LoVo (cell line): ENCODE measurements around the gene CCNK.

Source experiments
- DNase-seq: peaks from one replicate; pipeline ENCODE4 v3.0.0-alpha.2; 2016; ENCODE audit warnings: low spot score

The CCNK gene

DNA sequence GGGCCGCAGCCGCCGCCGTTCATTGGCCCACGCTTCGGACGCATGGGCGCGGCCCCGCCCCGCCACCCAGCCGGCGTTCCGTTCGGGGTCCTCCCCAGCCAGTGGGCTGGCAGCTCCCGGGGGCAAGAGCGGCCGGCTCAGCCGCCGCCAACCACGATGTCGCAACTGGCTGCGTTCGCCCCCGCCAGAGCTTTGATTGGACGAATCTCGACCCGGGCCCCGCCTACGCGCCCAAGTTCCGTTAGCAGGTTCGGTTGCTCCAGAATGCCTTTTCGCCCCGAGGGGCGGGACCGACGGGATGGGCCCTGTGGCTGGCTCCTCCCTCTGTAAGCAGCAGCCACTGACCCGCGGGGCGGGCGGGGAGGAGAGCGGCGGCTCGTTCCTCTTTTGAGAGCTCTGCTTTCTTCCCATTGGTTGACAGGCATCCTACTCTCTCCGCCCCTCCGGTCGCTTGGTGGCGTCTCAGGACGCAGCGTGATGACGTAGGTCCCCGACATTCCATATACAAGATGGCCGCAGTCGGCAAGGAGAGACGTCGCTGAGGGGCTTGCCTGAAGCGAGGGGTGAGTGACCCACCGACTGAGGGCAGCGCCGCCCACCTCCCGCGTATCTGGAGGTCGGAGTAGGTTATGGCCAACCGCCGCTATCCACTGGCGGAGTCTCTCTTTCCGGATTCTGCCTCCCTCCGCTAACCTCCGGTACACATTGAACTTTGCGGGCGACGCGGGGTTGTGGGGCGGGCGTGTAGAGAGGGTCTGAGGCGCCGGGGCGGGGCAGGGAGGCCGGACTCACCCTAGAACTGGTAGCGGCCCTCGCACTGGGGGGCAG is at the start of gene CCNK:
Gene CCNK (plus strand): TSS at position 493 of the 828 bp plus-strand sequence. CDS start 11,269 bp downstream, outside the sequence.
- DNase-seq: peak; percentile 98

GRCh38 chr14:99431986-99432385 is 49.2 kb upstream of the CCNK start:
- DNase-seq: no peak

GRCh38 chr14:99432485-99432884 is 48.7 kb upstream of the CCNK start:
- no peak for DNase-seq

- no peak for DNase-seq
Observed at GRCh38 chr14:99435327-99435726, 45.9 kb upstream of the CCNK start.

DNA sequence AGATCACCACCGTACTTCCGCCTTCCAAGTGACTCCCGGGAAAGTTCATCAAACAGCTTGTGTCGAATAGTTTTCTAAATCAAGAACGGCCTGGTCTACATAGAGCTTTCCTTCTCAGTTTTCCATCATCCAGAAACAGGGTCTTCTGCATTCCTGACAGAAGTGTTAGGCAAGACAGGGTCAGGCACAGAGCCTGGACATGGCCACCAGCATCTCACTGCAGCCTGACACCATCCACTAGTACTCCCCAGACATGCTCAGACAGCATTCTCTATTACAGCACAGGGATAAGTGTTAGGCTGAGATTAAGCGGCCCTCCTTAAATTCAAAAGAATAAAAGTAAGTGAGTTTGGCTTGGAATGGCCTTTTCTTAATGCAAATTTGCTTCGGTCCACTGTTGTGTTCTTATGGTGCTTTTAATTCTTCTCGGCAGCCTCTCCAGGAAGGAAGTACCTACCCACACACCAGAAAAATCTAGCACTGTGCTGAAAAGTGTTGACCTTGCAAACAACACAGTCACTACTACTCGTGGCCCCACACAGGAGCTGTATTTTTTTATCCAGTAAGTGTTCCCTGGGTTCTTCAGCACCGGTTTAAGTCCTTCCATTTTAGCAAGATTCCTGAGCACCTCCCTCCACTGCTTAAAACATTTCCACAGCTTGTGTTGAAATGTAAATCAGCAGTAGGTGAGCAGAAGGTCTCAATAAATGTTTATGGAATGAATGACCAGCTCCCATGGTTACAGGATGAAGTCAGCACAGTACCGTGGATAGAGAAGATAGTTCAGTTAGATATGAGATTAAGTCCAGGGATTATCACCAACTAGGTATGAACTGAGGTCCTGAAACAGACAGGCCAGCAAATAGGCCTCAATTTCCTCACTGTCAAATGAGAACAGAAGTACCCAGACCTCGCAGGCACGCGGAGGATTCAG is 44.7 kb upstream of the CCNK start:
- no peak for DNase-seq

DNA sequence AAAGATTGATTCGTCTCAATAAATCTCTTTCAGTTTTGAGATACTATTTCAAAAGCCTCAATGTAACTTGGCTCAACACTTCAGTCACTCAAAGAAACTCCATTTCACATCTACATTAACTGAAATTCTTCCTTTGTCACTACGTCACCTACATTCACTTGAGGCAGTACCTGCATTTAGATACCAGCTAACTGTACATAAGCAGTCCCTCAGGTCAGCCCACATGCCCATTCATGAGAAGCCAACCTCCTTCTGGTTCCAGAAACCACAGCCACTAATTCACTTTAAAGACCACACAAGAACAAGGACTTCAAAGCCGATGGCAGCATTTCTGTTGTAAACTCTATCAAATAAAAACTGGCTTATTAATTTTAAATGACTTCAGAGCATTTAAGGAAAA is 43.5 kb upstream of the CCNK start:
- no peak for DNase-seq

DNA sequence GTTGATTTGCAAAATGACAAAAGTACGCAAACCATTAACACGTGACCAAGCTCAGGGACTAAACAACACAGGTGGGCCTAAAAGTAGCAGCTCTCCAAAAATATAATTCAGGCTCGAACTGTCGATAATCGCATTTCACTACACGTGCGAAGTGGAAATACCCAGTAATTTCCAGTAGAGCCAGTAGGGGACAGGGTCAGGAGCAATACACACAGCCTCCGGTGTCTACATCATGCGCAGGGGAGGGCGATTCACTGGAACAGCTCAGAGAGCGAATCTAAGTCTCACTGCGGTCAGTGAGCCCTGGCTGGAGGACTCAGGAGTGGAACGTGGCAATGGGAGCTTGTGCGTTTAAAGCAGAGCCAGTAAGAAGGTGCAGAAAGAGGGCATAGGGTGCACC is 40.9 kb upstream of the CCNK start:
- DNase-seq: no peak

GRCh38 chr14:99441157-99441870 is 39.9 kb upstream of the CCNK start:
- no peak for DNase-seq

- DNase-seq: no peak
Observed at GRCh38 chr14:99441918-99442317, 39.3 kb upstream of the CCNK start.

DNA sequence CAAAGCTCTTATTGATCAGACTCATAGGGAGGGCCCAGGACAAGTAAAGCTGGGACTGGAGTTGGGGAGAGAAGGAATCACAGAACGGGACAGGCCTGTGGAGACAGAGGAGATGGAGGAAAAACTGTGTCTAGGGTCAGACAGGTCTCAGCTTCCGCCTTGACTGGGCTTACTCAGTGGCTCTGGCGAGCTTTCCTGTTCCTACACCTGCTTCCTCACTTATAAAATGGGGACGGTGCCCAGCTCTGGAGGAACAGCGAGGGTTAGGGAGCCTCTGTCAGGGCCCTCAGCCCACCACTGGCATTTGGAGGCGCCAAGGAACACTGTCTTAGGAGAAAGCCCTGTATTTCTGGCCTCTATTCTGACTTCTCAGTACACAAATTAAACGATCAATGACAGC is 35.3 kb upstream of the CCNK start:
- no peak for DNase-seq

DNA sequence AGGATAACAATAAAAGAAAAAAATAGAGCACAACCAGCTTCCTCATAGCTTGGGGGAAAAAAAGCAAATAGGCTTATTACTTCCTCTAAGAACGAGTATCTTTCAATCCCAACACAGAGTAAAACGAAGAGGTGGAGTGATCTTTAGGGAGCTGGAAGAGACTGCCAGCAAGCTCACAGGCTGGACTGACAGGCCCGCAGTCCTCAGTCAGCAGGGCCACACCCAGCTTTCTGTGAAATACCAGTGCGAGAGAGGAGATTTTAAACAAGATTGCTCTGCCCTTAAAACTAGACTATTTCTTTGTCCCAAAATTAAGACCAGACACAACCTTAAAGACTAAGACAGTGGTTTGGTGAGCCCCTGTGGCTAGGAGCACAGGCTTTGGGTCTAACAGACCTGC is 33.5 kb upstream of the CCNK start:
- DNase-seq: no peak

GRCh38 chr14:99450266-99450665 is 30.9 kb upstream of the CCNK start:
- DNase-seq: no peak

DNA sequence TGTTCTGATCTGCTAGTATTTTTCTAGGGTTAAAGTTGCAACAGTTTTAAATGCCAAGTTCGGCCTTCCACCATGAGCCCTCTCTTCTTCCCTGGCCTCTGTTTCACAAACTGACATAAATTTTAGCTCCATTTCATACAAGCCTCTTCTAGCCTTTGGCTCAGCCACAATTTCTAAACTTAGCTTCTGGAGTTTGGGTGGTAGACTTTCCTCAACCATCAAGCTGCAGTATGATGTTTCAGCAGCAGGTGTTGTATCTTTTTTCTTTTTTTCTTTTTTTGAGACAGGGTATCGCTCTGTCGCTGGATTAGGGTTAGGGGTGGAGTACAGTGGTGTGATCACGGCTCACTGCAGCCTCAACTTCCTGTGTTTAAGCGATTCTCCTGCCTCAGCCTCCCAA is 30.0 kb upstream of the CCNK start:
- no peak for DNase-seq

GRCh38 chr14:99452968-99453367 is 28.2 kb upstream of the CCNK start:
- DNase-seq: no peak

DNA sequence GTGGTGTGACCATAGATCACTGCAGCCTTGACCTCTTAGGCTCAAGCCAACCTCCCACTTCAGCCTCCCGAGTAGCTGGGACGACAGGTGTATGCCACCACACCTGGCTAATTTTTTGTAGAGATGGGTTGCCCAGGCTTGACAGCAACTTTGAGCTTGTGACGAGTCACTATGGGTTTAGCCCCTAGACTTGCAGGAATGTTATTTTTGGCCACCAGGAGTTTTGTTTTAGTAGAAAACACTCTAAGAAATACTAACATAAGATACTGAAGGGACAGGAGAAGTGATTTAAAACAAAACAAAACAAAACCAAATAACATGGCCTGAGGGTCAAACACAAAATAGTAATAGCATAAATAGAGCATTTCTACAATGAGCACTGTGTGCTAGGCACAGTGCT is 27.0 kb upstream of the CCNK start:
- no peak for DNase-seq

DNA sequence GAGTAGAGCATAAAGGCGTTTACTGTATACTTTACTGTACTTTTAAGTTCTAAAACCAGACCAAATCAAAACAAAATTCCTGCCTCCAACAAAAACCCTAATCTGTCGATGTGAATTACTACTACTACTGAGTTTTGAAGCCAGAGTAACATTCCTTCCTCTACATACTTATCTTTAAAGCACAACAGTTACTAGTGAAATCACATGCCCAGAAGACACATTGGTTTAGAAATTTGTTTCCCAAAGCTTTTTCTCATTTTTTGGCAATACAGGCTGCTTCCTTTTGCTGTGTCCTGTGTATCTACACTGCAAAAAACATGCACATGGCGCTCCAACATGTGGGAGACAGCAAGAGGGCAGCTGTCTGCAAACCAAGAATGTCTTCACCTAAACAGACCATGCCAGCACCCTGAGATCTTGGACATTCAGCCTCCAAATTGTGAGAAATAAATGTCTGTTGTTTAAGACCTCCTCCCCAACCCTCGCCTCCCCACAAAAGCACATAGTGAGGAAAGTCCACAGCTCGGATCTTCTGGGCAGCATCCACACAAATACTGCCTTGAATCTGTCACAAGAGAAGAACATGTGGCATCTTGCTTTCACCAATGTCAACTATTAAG is 21.6 kb upstream of the CCNK start:
- DNase-seq: no peak

- no peak for DNase-seq
Observed at GRCh38 chr14:99460793-99461192, 20.4 kb upstream of the CCNK start.

DNA sequence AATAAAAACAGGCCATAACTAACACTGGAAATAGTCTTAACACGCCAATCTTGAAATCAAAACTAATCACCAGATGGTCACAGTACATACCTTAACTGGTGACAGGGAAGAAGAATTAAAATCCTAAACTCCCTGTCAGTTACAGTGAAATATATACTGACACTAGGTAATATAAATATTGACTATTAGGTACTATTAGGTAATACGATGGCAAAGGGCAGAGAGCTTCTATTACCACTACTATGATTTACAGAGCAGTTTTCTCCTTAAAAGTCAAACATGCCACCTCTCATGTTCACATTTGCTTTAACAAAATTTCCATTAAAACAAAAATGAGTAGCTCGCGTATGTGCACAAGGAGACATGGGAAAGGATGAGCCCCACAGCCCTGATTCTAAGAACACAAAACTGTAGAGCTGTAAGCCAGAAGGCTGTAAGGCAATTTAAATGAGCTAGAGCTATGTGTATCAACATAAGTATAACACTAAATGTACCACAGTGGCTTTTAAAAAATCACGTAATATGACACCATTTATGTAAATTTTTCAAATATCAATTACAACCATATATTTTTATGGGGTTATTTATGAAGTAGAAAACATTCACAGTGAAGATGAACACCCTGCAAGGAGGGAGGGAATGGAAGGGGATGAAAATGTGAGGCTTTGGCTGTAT is 19.7 kb upstream of the CCNK start:
- no peak for DNase-seq

DNA sequence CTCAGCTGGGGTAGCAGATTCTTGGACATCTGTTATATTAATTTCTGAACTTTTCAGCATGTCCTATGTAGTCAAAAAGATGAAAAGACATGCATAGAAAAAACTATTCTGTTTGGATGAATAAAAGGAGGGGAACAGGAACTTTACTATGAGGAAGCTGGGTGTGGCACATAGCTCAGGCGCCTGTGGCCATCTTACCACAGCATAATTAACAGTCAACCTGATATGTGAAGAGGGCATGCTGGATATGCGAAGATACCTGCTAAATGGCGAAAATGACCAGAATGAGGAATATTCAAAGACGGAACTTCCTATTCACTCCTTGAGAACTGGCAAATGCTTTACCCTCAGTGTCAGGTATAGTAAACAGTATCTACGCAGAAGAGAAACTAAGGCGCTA is 19.0 kb upstream of the CCNK start:
- DNase-seq: peak; percentile 15

GRCh38 chr14:99463974-99464373 is 17.2 kb upstream of the CCNK start:
- DNase-seq: no peak

DNA sequence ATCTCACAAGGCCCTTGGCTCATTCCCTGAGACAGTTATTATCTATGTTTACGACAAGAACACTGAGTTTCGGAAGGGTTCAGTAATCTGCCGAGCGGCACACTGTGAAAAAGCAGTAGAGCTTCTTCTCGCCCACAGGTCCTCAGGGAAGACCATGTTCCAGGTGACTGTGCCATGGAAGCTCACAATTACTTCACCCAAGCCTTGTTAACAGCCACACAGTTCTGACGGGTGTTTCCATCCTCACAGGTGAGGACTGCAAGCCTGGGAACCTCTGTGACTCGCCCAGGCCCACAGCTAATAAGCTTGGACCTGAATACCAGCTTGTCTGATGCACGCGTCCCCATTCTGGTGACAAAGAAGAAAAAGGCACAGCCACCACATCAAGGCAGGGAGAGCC is 15.9 kb upstream of the CCNK start:
- no peak for DNase-seq
